ENCODE data around the gene KERA. TPM values are rescaled to one million over a fixed set of nuclear protein-coding genes. Genes with fewer than 3 reads are reported as not detected.

The KERA gene
- total RNA-seq, 1 experiment from 2014 or later = not detected

DNA sequence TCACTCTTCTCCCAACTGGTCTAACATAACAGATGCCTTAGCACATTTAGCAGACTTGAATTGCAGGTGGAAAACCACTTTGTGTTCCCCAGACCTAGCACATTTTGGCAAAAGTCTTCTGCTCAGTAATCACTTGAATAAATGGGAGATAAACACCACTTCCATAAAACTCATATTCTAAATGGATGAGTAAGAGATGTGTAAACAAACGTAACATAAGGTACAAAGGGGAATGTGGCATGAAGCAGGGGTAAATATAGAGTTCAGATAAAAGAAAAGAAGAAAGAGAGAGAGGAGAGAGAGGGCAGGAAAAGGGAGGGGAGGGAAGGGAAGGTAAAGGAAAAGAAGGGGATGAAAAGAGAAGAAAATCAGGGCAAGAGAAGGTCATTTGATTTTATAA lies 17.0 kb upstream of the KERA start:
- DNase-seq = no peak
- POLR2A ChIA-PET (ENCODE audit: unreplicated experiment) = no interaction called here
- H4K20me1 ChIP-seq (ENCODE audit: insufficient read depth) = no peaks in the 10 kb centered on the region

DNA sequence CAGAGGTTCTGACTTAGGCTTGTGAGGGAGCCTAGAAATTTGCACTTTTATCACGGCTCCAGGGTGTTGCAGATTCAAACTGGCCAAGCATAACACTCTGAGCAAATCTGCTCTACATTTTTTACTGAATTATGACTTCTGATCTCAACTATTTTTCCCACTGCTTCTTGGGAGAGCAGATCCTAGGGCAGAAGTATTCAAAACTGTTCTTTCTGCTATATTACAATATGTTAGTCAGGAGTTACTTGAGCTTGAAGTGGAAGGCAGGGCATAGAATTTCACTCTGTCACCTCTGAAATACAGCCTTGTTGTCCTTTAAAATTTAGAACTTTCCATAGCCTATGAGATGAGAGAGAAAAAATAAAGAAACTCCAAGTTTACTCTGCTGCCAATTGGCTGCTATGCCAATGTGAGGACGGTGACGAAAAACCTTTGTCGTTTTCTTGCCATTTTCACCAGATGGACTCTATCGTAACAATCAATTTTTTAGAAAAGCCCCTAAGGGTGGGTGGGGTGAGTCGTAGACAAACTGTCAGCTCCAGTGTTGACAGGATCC lies 16.4 kb upstream of the KERA start:
- POLR2A ChIA-PET (ENCODE audit: unreplicated experiment) = no interaction called here
- CTCF ChIA-PET = no interaction called here
- H3K4me1 ChIP-seq (replicated peaks; ENCODE audit: insufficient read depth) = peaks cover 10% of the 10 kb centered on the region; the same call in 1 of the 2 replicates
- H3F3A ChIP-seq (ENCODE audit: insufficient read depth, low read depth) = no peaks in the 10 kb centered on the region
- H3K9me2 ChIP-seq (ENCODE audit: insufficient read depth) = no peaks in the 10 kb centered on the region; the same call in 1 of the 2 replicates
- no peak overlapping the region for H3K4me3 ChIP-seq
- no peak overlapping the region for H2AFZ ChIP-seq
- intact Hi-C loops (cut with micrococcal nuclease; ENCODE audit: unreplicated experiment) = no loop called here
- no peaks in the 10 kb centered on the region for H3K27me3 ChIP-seq (ENCODE audit: insufficient read depth, low read depth)
- H4K20me1 ChIP-seq (ENCODE audit: insufficient read depth) = no peaks in the 10 kb centered on the region
- 0 out of 2 replicates have a peak overlapping the region, but pooled peaks have one; percentile 20 for H3K4me2 ChIP-seq
- no peak for DNase-seq
- H3K27ac ChIP-seq = no peak overlapping the region
- no peaks in the 10 kb centered on the region for H3K36me3 ChIP-seq (ENCODE audit: low read depth)
- TF ChIP-seq, protein P1, sequence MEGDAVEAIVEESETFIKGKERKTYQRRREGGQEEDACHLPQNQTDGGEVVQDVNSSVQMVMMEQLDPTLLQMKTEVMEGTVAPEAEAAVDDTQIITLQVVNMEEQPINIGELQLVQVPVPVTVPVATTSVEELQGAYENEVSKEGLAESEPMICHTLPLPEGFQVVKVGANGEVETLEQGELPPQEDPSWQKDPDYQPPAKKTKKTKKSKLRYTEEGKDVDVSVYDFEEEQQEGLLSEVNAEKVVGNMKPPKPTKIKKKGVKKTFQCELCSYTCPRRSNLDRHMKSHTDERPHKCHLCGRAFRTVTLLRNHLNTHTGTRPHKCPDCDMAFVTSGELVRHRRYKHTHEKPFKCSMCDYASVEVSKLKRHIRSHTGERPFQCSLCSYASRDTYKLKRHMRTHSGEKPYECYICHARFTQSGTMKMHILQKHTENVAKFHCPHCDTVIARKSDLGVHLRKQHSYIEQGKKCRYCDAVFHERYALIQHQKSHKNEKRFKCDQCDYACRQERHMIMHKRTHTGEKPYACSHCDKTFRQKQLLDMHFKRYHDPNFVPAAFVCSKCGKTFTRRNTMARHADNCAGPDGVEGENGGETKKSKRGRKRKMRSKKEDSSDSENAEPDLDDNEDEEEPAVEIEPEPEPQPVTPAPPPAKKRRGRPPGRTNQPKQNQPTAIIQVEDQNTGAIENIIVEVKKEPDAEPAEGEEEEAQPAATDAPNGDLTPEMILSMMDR (conservative IDR thresholded peaks at IDR 0.05) = no peak
- TF ChIP-seq EZH2 (IDR thresholded peaks at IDR 0.05; ENCODE audit: low read depth) = no peak
- BruUV-seq (replicated peaks) = no TSS peak
- no peaks in the 10 kb centered on the region for H3K9me3 ChIP-seq (ENCODE audit: insufficient read depth, low read depth)
- H3K79me2 ChIP-seq (ENCODE audit: low read depth) = no peaks in the 10 kb centered on the region

More for the DNA sequence above, 17.0 kb upstream of the KERA start:
- Histone ChIP-seq H3F3A (ENCODE audit: insufficient read depth, low read depth) (no peaks in the 10 kb centered on the region), H3K27me3 (ENCODE audit: insufficient read depth, low read depth) (no peaks in the 10 kb centered on the region), H3K9me2 (ENCODE audit: insufficient read depth) (no peaks in the 10 kb centered on the region; the same call in 1 of the 2 replicates), H2AFZ (no peak overlapping the region), H3K9me3 (ENCODE audit: insufficient read depth, low read depth) (no peaks in the 10 kb centered on the region), H3K36me3 (ENCODE audit: low read depth) (no peaks in the 10 kb centered on the region), H3K4me1 (replicated peaks; ENCODE audit: insufficient read depth) (peaks cover 10% of the 10 kb centered on the region; the same call in 1 of the 2 replicates), H3K27ac (no peak overlapping the region), H3K4me2 (peak overlapping the region; percentile 20; the same call in 1 of the 2 replicates), H3K4me3 (no peak overlapping the region), H3K79me2 (ENCODE audit: low read depth) (no peaks in the 10 kb centered on the region)
- no peak for TF ChIP-seq EZH2 (IDR thresholded peaks at IDR 0.05; ENCODE audit: low read depth)
- TF ChIP-seq, protein P1 (conservative IDR thresholded peaks at IDR 0.05) = no peak
- CTCF ChIA-PET = no interaction called here
- no TSS peak for BruUV-seq (replicated peaks)
- intact Hi-C loops (cut with micrococcal nuclease; ENCODE audit: unreplicated experiment) = no loop called here

DNA sequence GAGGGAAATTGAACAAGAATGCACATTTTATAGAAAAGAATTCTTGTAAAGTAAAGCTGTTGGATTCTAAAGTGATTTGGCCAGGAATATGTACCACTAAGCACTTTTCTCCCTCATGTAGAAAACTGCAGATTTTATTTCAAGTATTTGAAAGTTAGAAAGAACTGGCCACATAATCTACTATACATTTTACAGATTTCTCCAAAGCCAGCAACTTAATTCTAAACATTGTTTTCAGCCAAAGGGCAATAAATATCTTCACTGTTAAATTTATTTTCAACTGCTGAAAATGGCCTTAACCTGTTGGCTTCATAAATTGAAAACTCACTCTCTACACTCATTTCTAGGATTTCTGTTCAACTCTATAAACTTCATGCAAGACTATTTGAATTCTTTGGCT lies 15.6 kb upstream of the KERA start:
- DNase-seq = no peak
- Histone ChIP-seq H3K27me3 (ENCODE audit: insufficient read depth, low read depth) (no peaks in the 10 kb centered on the region), H3F3A (ENCODE audit: insufficient read depth, low read depth) (no peaks in the 10 kb centered on the region), H3K4me1 (replicated peaks; ENCODE audit: insufficient read depth) (peaks cover 10% of the 10 kb centered on the region; the same call in 1 of the 2 replicates), H3K4me3 (no peak overlapping the region), H3K9me2 (ENCODE audit: insufficient read depth) (no peaks in the 10 kb centered on the region; the same call in 1 of the 2 replicates), H3K27ac (no peak overlapping the region), H3K9me3 (ENCODE audit: insufficient read depth, low read depth) (no peaks in the 10 kb centered on the region), H3K79me2 (ENCODE audit: low read depth) (no peaks in the 10 kb centered on the region), H4K20me1 (ENCODE audit: insufficient read depth) (no peaks in the 10 kb centered on the region), H3K4me2 (no peak overlapping the region), H2AFZ (no peak overlapping the region), H3K36me3 (ENCODE audit: low read depth) (no peaks in the 10 kb centered on the region)
- intact Hi-C loops (cut with micrococcal nuclease; ENCODE audit: unreplicated experiment) = no loop called here
- POLR2A ChIA-PET (ENCODE audit: unreplicated experiment) = no interaction called here
- CTCF ChIA-PET = no interaction called here
- no peak for TF ChIP-seq EZH2 (IDR thresholded peaks at IDR 0.05; ENCODE audit: low read depth)
- TF ChIP-seq, protein P1 (conservative IDR thresholded peaks at IDR 0.05) = no peak
- no TSS peak for BruUV-seq (replicated peaks)
